Skeletal muscle satellite cell (primary cell): ENCODE results near the gene CACNA1E.

ENCODE experiments used
- H3K27me3 ChIP-seq: 2 replicates; pipeline ENCODE4 v1.7.0; 2013; ENCODE audit warnings: low read length; ENCODE audit not compliant: control insufficient read depth, insufficient read depth
- H3K36me3 ChIP-seq: 2 replicates; pipeline ENCODE4 v1.7.0; 2013; ENCODE audit warnings: mild to moderate bottlenecking, control low read depth, low read length; ENCODE audit not compliant: insufficient read depth
- H3K4me1 ChIP-seq: 2 replicates; pipeline ENCODE4 v1.7.0; 2013; ENCODE audit warnings: low read length; ENCODE audit not compliant: control insufficient read depth, insufficient read depth
- H3K4me2 ChIP-seq: 2 replicates; pipeline ENCODE4 v1.7.0; 2013; ENCODE audit warnings: mild to moderate bottlenecking, low read length
- H3K4me3 ChIP-seq: 2 replicates; pipeline ENCODE4 v1.7.0; 2013; ENCODE audit warnings: low read length
- H3K9ac ChIP-seq: 2 replicates; pipeline ENCODE4 v1.7.0; 2013; ENCODE audit warnings: mild to moderate bottlenecking, low read depth, low read length, moderate library complexity
- H3K9me3 ChIP-seq: replicated peaks from 2 replicates; pipeline ENCODE4 v1.7.0; 2013; ENCODE audit warnings: mild to moderate bottlenecking, control low read depth, low read length

CACNA1E gene

GRCh38 chr1:181714428-181714827 is 231.1 kb downstream of the CACNA1E start:
- Histone ChIP-seq H3K4me1 (no peaks in the 10 kb centered on the region), H3K4me2 (no peak overlapping the region), H3K9ac (no peak overlapping the region), H3K9me3 (no peaks in the 10 kb centered on the region), H3K36me3 (no peaks in the 10 kb centered on the region), H3K27me3 (no peaks in the 10 kb centered on the region), H3K4me3 (no peak overlapping the region)

GRCh38 chr1:181718034-181718433 is 234.7 kb downstream of the CACNA1E start:
- H3K27me3 ChIP-seq = no peaks in the 10 kb centered on the region

DNA sequence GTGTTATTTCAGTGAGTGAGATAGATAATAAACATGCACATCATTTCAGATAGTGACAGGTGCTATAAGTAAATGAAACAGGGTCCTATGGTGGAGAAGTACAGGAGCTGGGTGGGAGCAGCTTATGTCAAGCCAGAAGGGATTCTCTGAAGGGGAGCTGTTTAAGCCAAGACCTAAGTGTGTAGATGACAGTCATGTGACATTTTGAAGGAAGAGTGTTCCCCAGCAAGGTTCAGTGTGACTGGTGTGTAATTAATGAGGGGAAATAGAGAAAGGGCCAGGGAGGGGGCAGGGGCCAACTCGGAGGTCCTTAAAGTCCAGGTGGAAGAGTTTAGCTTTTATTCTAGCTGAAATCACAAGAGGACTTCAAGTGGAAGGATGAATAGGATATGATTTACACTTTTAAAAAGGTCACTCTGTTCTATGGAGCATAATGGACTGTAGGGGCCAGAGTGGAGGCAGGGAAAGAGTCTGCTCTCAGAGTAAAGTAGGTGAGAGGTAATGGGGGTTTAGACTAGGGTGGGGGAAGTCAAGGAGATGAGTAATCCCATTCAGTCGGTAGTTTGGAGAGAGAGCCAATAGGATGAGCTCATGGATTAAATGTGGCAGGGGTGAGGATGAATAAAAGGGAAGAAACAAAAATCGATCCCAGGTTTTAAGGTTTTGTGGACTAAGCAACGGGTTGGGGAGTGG is 243.1 kb downstream of the CACNA1E start:
- no peak overlapping the region for H3K4me3 ChIP-seq
- H3K4me2 ChIP-seq = no peak overlapping the region
- H3K9me3 ChIP-seq = peaks cover 19% of the 10 kb centered on the region

More at GRCh38 chr1:181718034-181718433, 234.7 kb downstream of the CACNA1E start:
- H3K36me3 ChIP-seq = no peaks in the 10 kb centered on the region
- H3K4me1 ChIP-seq = no peaks in the 10 kb centered on the region
- no peak overlapping the region for H3K4me3 ChIP-seq
- no peak overlapping the region for H3K4me2 ChIP-seq
- peaks cover 5% of the 10 kb centered on the region for H3K9me3 ChIP-seq
- no peak overlapping the region for H3K9ac ChIP-seq

GRCh38 chr1:181730606-181731005 is 247.3 kb downstream of the CACNA1E start:
- no peaks in the 10 kb centered on the region for H3K36me3 ChIP-seq
- no peak overlapping the region for H3K4me2 ChIP-seq
- H3K27me3 ChIP-seq = no peaks in the 10 kb centered on the region
- H3K9ac ChIP-seq = no peak overlapping the region
- peaks cover 23% of the 10 kb centered on the region for H3K9me3 ChIP-seq
- no peaks in the 10 kb centered on the region for H3K4me1 ChIP-seq
- H3K4me3 ChIP-seq = no peak overlapping the region

More for the DNA sequence above, 243.1 kb downstream of the CACNA1E start:
- no peak overlapping the region for H3K9ac ChIP-seq
- H3K27me3 ChIP-seq = no peaks in the 10 kb centered on the region
- H3K4me1 ChIP-seq = no peaks in the 10 kb centered on the region
- H3K36me3 ChIP-seq = no peaks in the 10 kb centered on the region

GRCh38 chr1:181732218-181732990 is 249.1 kb downstream of the CACNA1E start:
- no peaks in the 10 kb centered on the region for H3K4me1 ChIP-seq
- H3K4me2 ChIP-seq = no peak overlapping the region
- H3K9ac ChIP-seq = no peak overlapping the region
- H3K36me3 ChIP-seq = no peaks in the 10 kb centered on the region
- H3K27me3 ChIP-seq = no peaks in the 10 kb centered on the region
- H3K4me3 ChIP-seq = no peak overlapping the region
- H3K9me3 ChIP-seq = peaks cover 32% of the 10 kb centered on the region

- no peak overlapping the region for H3K4me3 ChIP-seq
- H3K9ac ChIP-seq = no peak overlapping the region
- H3K27me3 ChIP-seq = no peaks in the 10 kb centered on the region
- peaks cover 26% of the 10 kb centered on the region for H3K9me3 ChIP-seq
- H3K4me2 ChIP-seq = no peak overlapping the region
- H3K36me3 ChIP-seq = no peaks in the 10 kb centered on the region
- H3K4me1 ChIP-seq = no peaks in the 10 kb centered on the region
Observed at GRCh38 chr1:181733486-181733885, 250.2 kb downstream of the CACNA1E start.

DNA sequence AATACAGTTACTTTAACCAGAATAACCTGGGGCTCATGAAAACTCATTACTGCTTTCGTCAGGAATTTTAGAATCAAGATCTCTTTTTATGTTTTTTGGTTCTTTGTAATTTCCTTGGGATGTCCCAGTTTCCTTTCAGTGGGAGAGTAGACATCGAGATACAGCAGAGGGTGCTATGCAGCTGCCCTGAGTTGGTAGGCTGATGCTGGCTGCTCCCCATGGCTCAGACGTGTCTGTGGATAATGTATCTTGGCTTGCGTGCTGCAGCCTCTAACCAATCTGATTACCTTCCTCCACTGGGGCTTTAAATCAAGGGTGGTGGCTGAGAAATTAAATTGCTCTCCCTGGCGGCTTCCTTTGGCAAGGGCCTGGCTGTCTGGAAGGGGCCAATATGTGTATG is 253.7 kb downstream of the CACNA1E start:
- Histone ChIP-seq H3K27me3 (no peaks in the 10 kb centered on the region), H3K36me3 (no peaks in the 10 kb centered on the region), H3K9ac (no peak overlapping the region), H3K4me2 (no peak overlapping the region), H3K4me3 (no peak overlapping the region), H3K9me3 (peaks cover 14% of the 10 kb centered on the region), H3K4me1 (no peaks in the 10 kb centered on the region)

DNA sequence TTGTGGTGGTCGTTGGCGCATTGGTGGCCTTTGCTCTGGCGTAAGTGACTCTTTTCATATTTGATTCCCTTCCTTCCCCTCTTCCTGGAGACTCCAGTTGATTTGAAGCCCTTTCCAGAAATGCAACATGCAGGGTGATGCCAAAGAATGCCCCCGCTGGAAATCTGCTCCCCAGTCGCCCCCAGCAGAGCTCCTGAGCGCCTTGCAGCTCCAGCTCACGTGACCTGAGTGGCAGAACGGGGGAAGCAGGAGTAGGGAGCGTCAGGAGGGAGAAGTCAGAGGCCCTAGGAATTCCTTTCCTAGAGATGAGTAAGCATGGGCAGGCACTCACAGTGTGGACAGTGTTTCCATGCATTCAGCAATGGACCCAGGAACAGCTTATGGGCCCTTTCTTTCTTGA is 255.9 kb downstream of the CACNA1E start:
- Histone ChIP-seq H3K27me3 (no peaks in the 10 kb centered on the region), H3K4me2 (no peak overlapping the region), H3K9ac (no peak overlapping the region), H3K4me1 (no peaks in the 10 kb centered on the region), H3K9me3 (peaks cover 13% of the 10 kb centered on the region), H3K4me3 (no peak overlapping the region), H3K36me3 (no peaks in the 10 kb centered on the region)

GRCh38 chr1:181742426-181742825 is 259.1 kb downstream of the CACNA1E start:
- Histone ChIP-seq H3K9me3 (peaks cover 3% of the 10 kb centered on the region), H3K4me1 (no peaks in the 10 kb centered on the region), H3K4me2 (no peak overlapping the region), H3K36me3 (no peaks in the 10 kb centered on the region), H3K27me3 (no peaks in the 10 kb centered on the region), H3K9ac (no peak overlapping the region), H3K4me3 (no peak overlapping the region)

DNA sequence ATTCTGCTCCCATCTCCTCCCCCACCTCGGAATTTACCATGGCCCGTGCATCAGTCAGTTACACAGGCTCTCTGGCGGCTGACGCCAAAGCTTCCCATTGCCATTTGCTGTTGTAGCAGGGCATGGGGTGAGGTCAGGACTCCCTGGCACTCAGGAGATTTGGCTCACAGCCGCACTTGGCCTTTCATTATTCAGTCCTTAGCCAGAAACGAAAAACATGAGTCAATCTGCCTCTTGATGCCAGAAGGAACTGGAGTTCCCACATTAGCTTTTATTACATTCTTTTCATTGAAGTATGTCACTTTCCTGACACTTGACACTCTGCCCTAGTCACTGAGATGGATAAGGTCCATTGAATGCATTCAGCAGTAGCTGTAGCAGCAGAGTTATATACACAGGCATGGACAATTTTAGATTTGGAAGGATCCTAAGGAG is 260.6 kb downstream of the CACNA1E start:
- Histone ChIP-seq H3K4me2 (no peak overlapping the region), H3K27me3 (no peaks in the 10 kb centered on the region)

GRCh38 chr1:181746224-181746623 is 262.9 kb downstream of the CACNA1E start:
- Histone ChIP-seq H3K4me3 (no peak overlapping the region), H3K36me3 (no peaks in the 10 kb centered on the region), H3K27me3 (no peaks in the 10 kb centered on the region), H3K4me1 (no peaks in the 10 kb centered on the region), H3K9me3 (peaks cover 3% of the 10 kb centered on the region), H3K9ac (no peak overlapping the region), H3K4me2 (no peak overlapping the region)

More for the DNA sequence above, 260.6 kb downstream of the CACNA1E start:
- Histone ChIP-seq H3K36me3 (no peaks in the 10 kb centered on the region), H3K9me3 (peaks cover 3% of the 10 kb centered on the region), H3K9ac (no peak overlapping the region), H3K4me3 (no peak overlapping the region), H3K4me1 (no peaks in the 10 kb centered on the region)
